Cardiac fibroblast (primary cell): ENCODE data around the gene CAMK2G.
A peak's percentile ranks its signal among the peaks of the same experiment; 100 is the strongest.
"Not testable (repeated sequence)": the region's sequence is repeated elsewhere in the genome, so short reads cannot be mapped to it uniquely, and the experiment has no call there.

Experiments used
- DNase-seq, 2 donors: peaks; one replicate each; pipeline versions ENCODE4 v3.0.0 to v3.0.0-alpha.2; 2010; ENCODE audit warnings: low read depth in 2 of 2
- H3K4me3 ChIP-seq, 2 donors: replicated peaks in 1 of 2; 1 replicate in 1 of 2; 2 replicates in 1 of 2; pipeline ENCODE4 v1.5.1; 2011; ENCODE audit warnings: low read depth in 2 of 2, low read length in 2 of 2, mild to moderate bottlenecking in 2 of 2, moderate library complexity in 1 of 2
- TF ChIP-seq, protein P1 (sequence below): IDR thresholded peaks from one replicate; pipeline ENCODE4 v1.5.1; 2011; ENCODE audit warnings: low read depth, mild to moderate bottlenecking, low read length, inconsistent platforms

Gene CAMK2G

DNA sequence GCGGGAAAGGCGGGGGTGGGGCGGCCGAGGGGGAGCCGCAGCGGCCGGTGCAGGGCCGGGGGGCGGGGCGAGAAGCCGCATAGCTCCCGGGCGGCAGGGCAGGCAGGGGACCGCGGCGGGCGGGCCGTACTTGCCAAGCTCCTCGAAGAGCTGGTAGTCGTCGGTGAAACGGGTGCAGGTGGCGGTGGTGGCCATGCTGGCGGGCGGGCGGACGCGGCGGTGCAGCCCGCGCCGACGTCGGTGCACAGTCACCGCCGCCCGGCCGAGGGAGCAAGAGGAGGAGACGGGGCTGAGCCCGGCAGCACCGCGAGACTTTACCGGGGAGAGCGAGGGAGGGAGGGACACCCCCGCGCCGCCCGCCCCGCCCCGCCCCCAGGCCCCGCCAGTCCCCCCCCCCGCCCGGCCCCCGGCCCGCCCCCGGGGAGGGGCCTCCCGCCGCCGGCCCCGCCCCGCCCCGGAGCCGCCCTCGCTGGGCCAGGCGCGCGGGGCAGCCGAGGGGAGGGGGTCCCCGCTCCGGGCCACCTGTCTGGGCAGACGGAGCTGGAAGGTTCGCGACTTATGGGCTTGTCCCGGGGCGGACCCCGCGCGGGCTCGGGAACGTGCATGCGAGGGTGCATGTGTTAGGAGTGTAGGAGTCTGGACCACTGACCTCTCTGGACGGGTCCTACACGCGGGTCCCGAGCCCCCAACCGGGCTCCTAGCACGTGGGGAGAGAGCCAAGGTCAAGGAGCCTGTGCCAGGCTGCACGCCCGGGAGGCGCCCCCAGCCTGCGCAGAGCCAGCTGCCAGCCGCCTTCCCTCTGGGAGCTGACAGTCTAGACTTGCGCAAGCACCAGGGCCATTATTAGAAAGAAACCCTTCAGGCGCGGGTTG, at the start of gene CAMK2G:
Gene CAMK2G, minus strand, starts transcription at position 289 of the 872 bp plus-strand sequence. Its CDS starts 94 bp downstream, at position 195.
- H3K4me3 ChIP-seq, result peak within 1 kb of the TSS; percentile 69 to 74
- DNase-seq, result peak; percentile 85 to 86
- TF ChIP-seq, protein P1, sequence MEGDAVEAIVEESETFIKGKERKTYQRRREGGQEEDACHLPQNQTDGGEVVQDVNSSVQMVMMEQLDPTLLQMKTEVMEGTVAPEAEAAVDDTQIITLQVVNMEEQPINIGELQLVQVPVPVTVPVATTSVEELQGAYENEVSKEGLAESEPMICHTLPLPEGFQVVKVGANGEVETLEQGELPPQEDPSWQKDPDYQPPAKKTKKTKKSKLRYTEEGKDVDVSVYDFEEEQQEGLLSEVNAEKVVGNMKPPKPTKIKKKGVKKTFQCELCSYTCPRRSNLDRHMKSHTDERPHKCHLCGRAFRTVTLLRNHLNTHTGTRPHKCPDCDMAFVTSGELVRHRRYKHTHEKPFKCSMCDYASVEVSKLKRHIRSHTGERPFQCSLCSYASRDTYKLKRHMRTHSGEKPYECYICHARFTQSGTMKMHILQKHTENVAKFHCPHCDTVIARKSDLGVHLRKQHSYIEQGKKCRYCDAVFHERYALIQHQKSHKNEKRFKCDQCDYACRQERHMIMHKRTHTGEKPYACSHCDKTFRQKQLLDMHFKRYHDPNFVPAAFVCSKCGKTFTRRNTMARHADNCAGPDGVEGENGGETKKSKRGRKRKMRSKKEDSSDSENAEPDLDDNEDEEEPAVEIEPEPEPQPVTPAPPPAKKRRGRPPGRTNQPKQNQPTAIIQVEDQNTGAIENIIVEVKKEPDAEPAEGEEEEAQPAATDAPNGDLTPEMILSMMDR, result no peak

DNA sequence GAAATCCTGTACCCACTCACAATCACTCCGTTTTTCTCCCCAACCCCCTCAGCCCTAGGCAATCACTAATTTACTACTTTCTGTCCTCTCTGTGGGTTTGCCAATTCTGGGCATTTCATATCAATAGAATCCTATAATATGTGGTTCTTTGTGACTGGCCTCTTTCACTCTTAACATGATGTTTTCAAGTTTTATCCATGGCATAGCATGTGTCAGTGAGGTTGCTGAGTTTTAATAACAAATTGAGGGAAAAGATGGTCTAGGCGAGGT, 48.4 kb upstream of the CAMK2G start:
- H3K4me3 ChIP-seq, result no peak overlapping the region
- DNase-seq, result no peak
- TF ChIP-seq, protein P1, result no peak

DNA sequence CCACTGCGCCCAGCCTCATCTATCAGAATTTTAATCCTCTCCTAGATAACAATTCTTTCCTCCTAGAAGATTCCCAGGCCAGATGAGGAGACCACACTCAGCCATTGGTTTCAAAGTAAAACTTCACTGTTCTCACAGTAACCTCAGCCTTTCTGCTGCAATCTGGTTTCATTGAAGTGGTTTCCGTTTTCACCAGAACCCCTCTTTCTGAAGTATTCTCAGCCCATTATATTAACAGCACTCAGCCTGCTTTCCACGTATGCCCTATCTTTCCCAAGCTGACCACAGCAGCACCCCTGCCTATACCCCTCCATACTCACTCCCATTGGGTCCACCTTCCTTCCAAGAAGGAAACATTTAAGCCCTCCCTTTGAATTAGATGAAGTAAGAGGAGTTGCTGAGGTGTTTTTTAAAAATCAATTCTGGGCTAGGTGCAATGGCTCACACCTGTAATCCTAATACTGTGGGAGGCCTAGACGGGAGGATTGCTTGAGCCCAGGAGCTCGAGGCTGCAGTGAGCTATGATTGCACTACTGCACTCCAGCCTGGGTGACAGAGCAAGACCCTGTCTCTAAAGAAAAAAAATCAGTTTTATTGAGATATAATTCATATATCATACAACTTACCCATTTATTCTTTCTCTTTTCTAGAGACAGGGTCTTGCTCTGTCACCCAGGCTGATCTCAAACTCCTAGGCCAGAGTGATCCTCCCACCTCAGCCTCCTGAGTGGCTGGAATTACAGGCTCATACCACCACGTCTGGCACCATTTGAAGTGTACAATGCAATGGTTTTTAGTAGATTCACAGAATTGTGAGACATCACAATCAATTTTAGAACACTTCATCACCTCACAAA, 47.9 kb upstream of the CAMK2G start:
- TF ChIP-seq, protein P1, result no peak
- no peak overlapping the region for H3K4me3 ChIP-seq
- DNase-seq, result no peak

DNA sequence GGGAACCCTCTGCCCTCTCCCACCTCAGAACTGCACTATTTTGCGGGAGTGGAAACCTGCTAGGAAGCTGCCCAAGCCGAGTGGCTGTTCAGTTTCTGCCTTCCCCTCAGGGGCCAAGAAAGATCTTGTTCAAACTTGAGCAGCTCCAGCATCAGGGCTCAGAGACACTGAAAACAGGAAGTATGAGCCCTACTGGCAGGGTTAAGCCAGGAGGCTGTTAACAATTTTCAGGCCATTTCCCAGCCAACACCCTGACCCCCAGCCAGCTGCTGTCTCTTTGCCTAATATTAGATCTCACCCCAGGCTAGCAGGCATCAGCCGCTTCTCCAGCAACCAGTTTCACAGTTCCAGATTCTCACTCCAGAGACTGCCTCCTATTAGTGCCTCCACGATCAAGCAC, 45.7 kb upstream of the CAMK2G start:
- peak; percentile 20 to 44 for DNase-seq
- H3K4me3 ChIP-seq, result no peak overlapping the region
- TF ChIP-seq, protein P1, result no peak

DNA sequence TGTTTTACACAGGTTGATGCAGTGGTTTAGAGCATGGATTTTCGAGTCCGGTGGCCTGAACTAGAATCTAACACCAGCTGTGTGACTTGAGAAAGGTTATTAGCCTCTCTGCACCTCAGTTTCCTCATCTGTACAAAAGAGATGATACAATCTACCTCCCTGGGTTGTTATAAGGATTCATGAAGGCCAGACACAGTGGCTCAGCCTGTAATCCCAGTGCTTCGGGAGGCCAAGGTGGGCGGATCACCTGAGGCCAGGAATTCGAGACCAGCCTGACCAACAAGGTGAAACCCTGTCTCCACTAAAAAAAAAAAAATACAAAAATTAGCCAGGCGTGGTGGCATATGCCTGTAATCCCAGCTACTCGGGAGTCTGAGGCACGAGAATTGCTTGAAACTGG, 45.1 kb upstream of the CAMK2G start:
- not testable (repeated sequence) for DNase-seq, H3K4me3 ChIP-seq

DNA sequence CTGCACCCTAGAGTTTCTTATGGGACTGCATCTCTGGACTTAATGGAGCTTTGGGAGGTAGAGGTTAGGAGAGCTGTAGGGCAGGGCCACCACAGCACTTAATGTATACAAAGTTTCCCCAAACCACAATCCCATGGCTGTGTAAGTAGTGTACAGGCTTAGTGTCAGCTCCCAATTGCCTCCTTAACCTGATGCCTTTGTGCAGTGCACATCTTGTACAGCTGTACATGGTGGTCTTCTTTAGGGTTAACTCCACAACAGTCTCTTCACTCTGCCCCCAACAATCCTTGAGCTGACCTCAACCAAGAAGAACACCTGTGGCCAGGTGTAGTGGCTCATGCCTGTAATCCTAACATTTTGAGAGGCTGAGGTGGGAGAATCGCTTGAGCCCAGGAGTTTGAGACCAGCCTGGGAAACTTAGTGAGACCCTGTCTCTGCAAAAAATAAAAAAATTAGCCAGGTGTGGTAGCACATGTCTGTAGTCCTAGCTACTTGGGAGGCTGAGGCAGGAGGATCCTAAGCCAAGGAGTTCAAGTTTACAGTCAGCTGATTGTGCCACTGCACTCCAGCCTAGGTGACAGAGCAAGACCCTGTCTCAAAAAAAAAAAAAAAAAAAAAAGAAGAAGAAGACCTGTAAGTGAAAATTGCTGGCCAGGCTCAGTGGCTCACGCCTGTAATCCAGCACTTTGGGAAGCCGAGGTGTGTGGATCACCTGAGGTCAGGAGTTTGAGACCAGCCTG, 43.4 kb upstream of the CAMK2G start:
- no peak overlapping the region for H3K4me3 ChIP-seq
- TF ChIP-seq, protein P1, result no peak

More for the DNA sequence above, 43.4 kb upstream of the CAMK2G start:
- no peak for DNase-seq
